KMS-11 (cell line): Measurements from ENCODE around the gene CNP.
"Not testable (repeated sequence)": the region's sequence is repeated elsewhere in the genome, so short reads cannot be mapped to it uniquely, and the experiment has no call there.

Source experiments
- H2AFZ ChIP-seq: fragments of 200-600 bp; sonication (generic); 2 replicates; pipeline ENCODE4 v1.6.1; 2016; ENCODE audit warnings: antibody characterized with exemption, mixed run types, low read depth
- H3K27ac ChIP-seq: fragments of 200-600 bp; sonication (generic); 2 replicates; pipeline ENCODE4 v1.6.1; 2016; ENCODE audit warnings: mild to moderate bottlenecking, mixed run types
- H3K27me3 ChIP-seq: fragments of 200-600 bp; sonication (generic); 2 replicates; pipeline ENCODE4 v1.6.1; 2017; ENCODE audit warnings: mild to moderate bottlenecking, low read depth, mixed run types, moderate library complexity; ENCODE audit not compliant: insufficient read depth
- H3K36me3 ChIP-seq: fragments of 200-600 bp; sonication (generic); 2 replicates; pipeline ENCODE4 v1.6.1; 2017; ENCODE audit warnings: mild to moderate bottlenecking, mixed run types; ENCODE audit not compliant: insufficient read depth
- H3K4me1 ChIP-seq: fragments of 200-600 bp; sonication (generic); 2 replicates; pipeline ENCODE4 v1.6.1; 2016; ENCODE audit warnings: mild to moderate bottlenecking, low read depth, mixed run types; ENCODE audit not compliant: poor library complexity, severe bottlenecking
- H3K4me2 ChIP-seq: fragments of 200-600 bp; sonication (generic); 2 replicates; pipeline ENCODE4 v1.7.0; 2016; ENCODE audit warnings: mild to moderate bottlenecking, mixed run types
- H3K4me3 ChIP-seq: fragments of 200-600 bp; sonication (generic); IDR thresholded peaks from 2 replicates; pipeline ENCODE4 v1.6.1; 2017; ENCODE audit warnings: low read depth, low read length, mixed read lengths; ENCODE audit not compliant: insufficient read depth
- H3K79me2 ChIP-seq: fragments of 200-600 bp; sonication (generic); 2 replicates; pipeline ENCODE4 v1.6.1; 2016; ENCODE audit warnings: low read depth, mixed run types; ENCODE audit not compliant: insufficient read depth
- H3K9ac ChIP-seq: fragments of 200-600 bp; sonication (generic); 2 replicates; pipeline ENCODE4 v1.6.1; 2016; ENCODE audit warnings: mild to moderate bottlenecking, mixed run types
- H4K20me1 ChIP-seq: fragments of 200-600 bp; sonication (generic); 2 replicates; pipeline ENCODE4 v1.6.1; 2016; ENCODE audit warnings: mild to moderate bottlenecking, mixed run types; ENCODE audit not compliant: insufficient read depth
- CTCF ChIP-seq: fragments of 200-600 bp; sonication (generic); conservative IDR thresholded peaks from 2 replicates; pipeline ENCODE4 v1.6.1; 2017; ENCODE audit warnings: low read depth, mild to moderate bottlenecking, antibody characterized with exemption, low read length, moderate library complexity, mixed read lengths

CNP gene

GRCh38 chr17:42009170-42009569 lies 42.6 kb downstream of the CNP start:
- H3K27me3 ChIP-seq = no peaks in the 10 kb centered on the region
- no peak overlapping the region for H3K4me2 ChIP-seq
- H3K4me1 ChIP-seq = peaks cover 5% of the 10 kb centered on the region
- H2AFZ ChIP-seq = no peak overlapping the region
- no peak for TF ChIP-seq CTCF
- peaks cover 19% of the 10 kb centered on the region for H4K20me1 ChIP-seq
- no peak overlapping the region for H3K9ac ChIP-seq
- H3K36me3 ChIP-seq = no peaks in the 10 kb centered on the region; the same call in 1 of the 2 replicates
- peaks cover 96% of the 10 kb centered on the region for H3K79me2 ChIP-seq
- no peak overlapping the region for H3K4me3 ChIP-seq
- H3K27ac ChIP-seq = no peak overlapping the region

- H3K4me2 ChIP-seq, H2AFZ ChIP-seq, H3K4me3 ChIP-seq, H3K27ac ChIP-seq, H3K36me3 ChIP-seq, H3K27me3 ChIP-seq, H3K9ac ChIP-seq: not testable (repeated sequence)
- H3K79me2 ChIP-seq = peaks cover 96% of the 10 kb centered on the region
- peaks cover 16% of the 10 kb centered on the region for H3K4me1 ChIP-seq
- peaks cover 19% of the 10 kb centered on the region; the same call in 1 of the 2 replicates for H4K20me1 ChIP-seq
Measured at GRCh38 chr17:42010266-42010680, 43.7 kb downstream of the CNP start.

- H3K27ac ChIP-seq = no peak overlapping the region
- H3K79me2 ChIP-seq = peaks cover 96% of the 10 kb centered on the region
- H3K4me3 ChIP-seq = no peak overlapping the region
- H3K9ac ChIP-seq = no peak overlapping the region
- H3K4me2 ChIP-seq = no peak overlapping the region
- H3K4me1 ChIP-seq = peaks cover 23% of the 10 kb centered on the region
- peaks cover 19% of the 10 kb centered on the region; the same call in 1 of the 2 replicates for H4K20me1 ChIP-seq
- H2AFZ ChIP-seq = no peak overlapping the region
- no peak for TF ChIP-seq CTCF
- H3K36me3 ChIP-seq = no peaks in the 10 kb centered on the region; the same call in 1 of the 2 replicates
- H3K27me3 ChIP-seq = no peaks in the 10 kb centered on the region
Measured at GRCh38 chr17:42010898-42011516, 44.4 kb downstream of the CNP start.

GRCh38 chr17:42012363-42012762 lies 45.8 kb downstream of the CNP start:
- H2AFZ ChIP-seq, H3K27me3 ChIP-seq, H3K36me3 ChIP-seq, H3K4me3 ChIP-seq, H3K27ac ChIP-seq, H3K4me2 ChIP-seq, H3K9ac ChIP-seq: not testable (repeated sequence)
- peaks cover 26% of the 10 kb centered on the region for H3K4me1 ChIP-seq
- H3K79me2 ChIP-seq = peaks cover 96% of the 10 kb centered on the region
- H4K20me1 ChIP-seq = peaks cover 19% of the 10 kb centered on the region; the same call in 1 of the 2 replicates

- peaks cover 84% of the 10 kb centered on the region for H3K79me2 ChIP-seq
- not testable (repeated sequence) for H3K4me3 ChIP-seq, H3K27ac ChIP-seq, H3K9ac ChIP-seq, H3K27me3 ChIP-seq, H3K36me3 ChIP-seq, H2AFZ ChIP-seq, H3K4me2 ChIP-seq
- H3K4me1 ChIP-seq = peaks cover 33% of the 10 kb centered on the region
- peaks cover 19% of the 10 kb centered on the region; the same call in 1 of the 2 replicates for H4K20me1 ChIP-seq
Measured at GRCh38 chr17:42013740-42014139, 47.1 kb downstream of the CNP start.

GRCh38 chr17:42016411-42016831 lies 49.8 kb downstream of the CNP start:
- H3K36me3 ChIP-seq = no peaks in the 10 kb centered on the region
- H3K27ac ChIP-seq = peak overlapping the region; percentile 68
- no peak overlapping the region for H3K4me3 ChIP-seq
- H3K4me1 ChIP-seq = peaks cover 47% of the 10 kb centered on the region
- peak overlapping the region; percentile 89 for H3K4me2 ChIP-seq
- peaks cover 4% of the 10 kb centered on the region; the same call in 1 of the 2 replicates for H4K20me1 ChIP-seq
- peak overlapping the region; percentile 75; the same call in 1 of the 2 replicates for H2AFZ ChIP-seq
- H3K27me3 ChIP-seq = no peaks in the 10 kb centered on the region
- no peak for TF ChIP-seq CTCF
- peaks cover 72% of the 10 kb centered on the region for H3K79me2 ChIP-seq
- peak overlapping the region; percentile 87 for H3K9ac ChIP-seq
